Muscle of leg (tissue), 11 donors: ENCODE data around the gene MTMR1. TPM values are rescaled to one million over a fixed set of nuclear protein-coding genes. Genes with fewer than 3 reads are reported as not detected.

Experiments used
- DNase-seq: peaks from one replicate; pipeline ENCODE4 v3.0.0; 2013
- H3K27ac ChIP-seq: one replicate; pipeline ENCODE4 v1.5.1; 2013; ENCODE audit warnings: mild to moderate bottlenecking, low read length, control low read depth
- H3K27me3 ChIP-seq: one replicate; pipeline ENCODE4 v1.6.1; 2013; ENCODE audit warnings: low read length; ENCODE audit not compliant: control insufficient read depth, insufficient read depth
- H3K36me3 ChIP-seq: one replicate; pipeline ENCODE4 v1.6.1; 2013; ENCODE audit warnings: low read length; ENCODE audit not compliant: control insufficient read depth, insufficient read depth
- H3K4me1 ChIP-seq: one replicate; pipeline ENCODE4 v1.6.1; 2013; ENCODE audit warnings: low read length; ENCODE audit not compliant: control insufficient read depth, insufficient read depth
- H3K4me3 ChIP-seq: one replicate; pipeline ENCODE4 v1.5.1; 2013; ENCODE audit warnings: low read length, control low read depth
- H3K9me3 ChIP-seq: replicated peaks from 2 replicates; pipeline ENCODE4 v1.6.1; 2013; ENCODE audit warnings: low read depth, low read length; ENCODE audit not compliant: control insufficient read depth
- WGBS: methylation state at CpG from one replicate; pipeline ENCODE4 v1.1.5; 2013; ENCODE audit warnings: missing lambda C conversion rate; ENCODE audit not compliant: insufficient coverage; 5-methylcytosine and 5-hydroxymethylcytosine counted together
- polyA plus RNA-seq, 8 donors: library from polyadenylated mRNA; unstranded; fragments of 120-200 nt; gene quantifications; one replicate each; pipeline versions ENCODE4 v1.2.1 to v1.2.3, GENCODE V29; 2013; ENCODE audit warnings: inconsistent platforms in 1 of 8, low replicate concordance in 1 of 8; ENCODE audit not compliant: insufficient read length in 8 of 8, insufficient read depth in 1 of 8
- total RNA-seq: library from RNA; stranded (reverse); fragments of 120-200 nt; gene quantifications from one replicate; pipeline ENCODE4 v1.2.4, GENCODE V29; 2013

Gene MTMR1
- total and polyA plus RNA-seq, 9 donors = 16.0 to 24.8 (median 17.3) TPM

GRCh38 chrX:150775569-150776350, 82.6 kb downstream of the MTMR1 start:
- Histone ChIP-seq H3K36me3 (peaks cover 18% of the 10 kb centered on the region), H3K27ac (no peak overlapping the region), H3K9me3 (no peaks in the 10 kb centered on the region), H3K27me3 (peaks cover 13% of the 10 kb centered on the region), H3K4me3 (no peak overlapping the region), H3K4me1 (no peaks in the 10 kb centered on the region)
- WGBS = 77% methylated on average over 13 of the region's 18 CpGs
- DNase-seq = no peak

GRCh38 chrX:150777328-150777992, 84.3 kb downstream of the MTMR1 start:
- H3K27ac ChIP-seq = no peak overlapping the region
- no peak overlapping the region for H3K4me3 ChIP-seq
- no peaks in the 10 kb centered on the region for H3K9me3 ChIP-seq
- peaks cover 13% of the 10 kb centered on the region for H3K36me3 ChIP-seq
- DNase-seq = no peak
- H3K27me3 ChIP-seq = peaks cover 13% of the 10 kb centered on the region
- H3K4me1 ChIP-seq = no peaks in the 10 kb centered on the region
- 96% methylated on average over 8 of the region's 18 CpGs for WGBS

GRCh38 chrX:150779385-150779784, 86.2 kb downstream of the MTMR1 start:
- Histone ChIP-seq H3K4me1 (no peaks in the 10 kb centered on the region), H3K36me3 (peaks cover 10% of the 10 kb centered on the region), H3K9me3 (no peaks in the 10 kb centered on the region), H3K27me3 (peaks cover 7% of the 10 kb centered on the region), H3K27ac (no peak overlapping the region), H3K4me3 (no peak overlapping the region)
- DNase-seq = no peak
- no CpG with 5 or more reads among the region's 8 CpGs for WGBS

GRCh38 chrX:150781677-150782076, 88.5 kb downstream of the MTMR1 start:
- 76% methylated on average over 3 of the region's 10 CpGs for WGBS
- no peak overlapping the region for H3K4me3 ChIP-seq
- H3K4me1 ChIP-seq = no peaks in the 10 kb centered on the region
- DNase-seq = no peak
- H3K36me3 ChIP-seq = no peaks in the 10 kb centered on the region
- no peaks in the 10 kb centered on the region for H3K9me3 ChIP-seq
- peaks cover 4% of the 10 kb centered on the region for H3K27me3 ChIP-seq
- H3K27ac ChIP-seq = no peak overlapping the region

- Histone ChIP-seq H3K4me1 (no peaks in the 10 kb centered on the region), H3K27me3 (no peaks in the 10 kb centered on the region), H3K27ac (no peak overlapping the region), H3K36me3 (peaks cover 5% of the 10 kb centered on the region), H3K4me3 (no peak overlapping the region), H3K9me3 (no peaks in the 10 kb centered on the region)
- no peak for DNase-seq
- 100% methylated on average over 1 of the region's 1 CpG for whole genome bisulfite sequencing
Measured at GRCh38 chrX:150790021-150790420, 96.8 kb downstream of the MTMR1 start.

- no CpG with 5 or more reads among the region's 5 CpGs for WGBS
- DNase-seq = no peak
- no peaks in the 10 kb centered on the region for H3K4me1 ChIP-seq
- H3K4me3 ChIP-seq = no peak overlapping the region
- H3K9me3 ChIP-seq = no peaks in the 10 kb centered on the region
- H3K27me3 ChIP-seq = no peaks in the 10 kb centered on the region
- H3K27ac ChIP-seq = no peak overlapping the region
- H3K36me3 ChIP-seq = peaks cover 5% of the 10 kb centered on the region
Measured at GRCh38 chrX:150792949-150793527, 99.8 kb downstream of the MTMR1 start.

- no peaks in the 10 kb centered on the region for H3K36me3 ChIP-seq
- H3K4me1 ChIP-seq = no peaks in the 10 kb centered on the region
- no peaks in the 10 kb centered on the region for H3K9me3 ChIP-seq
- no peaks in the 10 kb centered on the region for H3K27me3 ChIP-seq
- no peak overlapping the region for H3K4me3 ChIP-seq
- DNase-seq = no peak
- no peak overlapping the region for H3K27ac ChIP-seq
- WGBS = no CpG with 5 or more reads among the region's 2 CpGs
Measured at GRCh38 chrX:150805736-150806135, 112.5 kb downstream of the MTMR1 start.

- H3K4me1 ChIP-seq = no peaks in the 10 kb centered on the region
- no peaks in the 10 kb centered on the region for H3K36me3 ChIP-seq
- H3K4me3 ChIP-seq = no peak overlapping the region
- no peaks in the 10 kb centered on the region for H3K27me3 ChIP-seq
- no CpG with 5 or more reads among the region's 1 CpG for WGBS
- no peak overlapping the region for H3K27ac ChIP-seq
- DNase-seq = no peak
- no peaks in the 10 kb centered on the region for H3K9me3 ChIP-seq
Measured at GRCh38 chrX:150806827-150807226, 113.6 kb downstream of the MTMR1 start.

- no CpG with 5 or more reads among the region's 5 CpGs for WGBS
- Histone ChIP-seq H3K27me3 (no peaks in the 10 kb centered on the region), H3K9me3 (no peaks in the 10 kb centered on the region), H3K36me3 (no peaks in the 10 kb centered on the region), H3K27ac (no peak overlapping the region), H3K4me1 (no peaks in the 10 kb centered on the region), H3K4me3 (no peak overlapping the region)
- DNase-seq = no peak
Measured at GRCh38 chrX:150813922-150814321, 120.7 kb downstream of the MTMR1 start.
